Measurements from ENCODE around the gene C6orf136. TPM values are rescaled to one million over a fixed set of nuclear protein-coding genes. Genes with fewer than 3 reads are reported as not detected.
A peak's percentile ranks its signal among the peaks of the same experiment; 100 is the strongest.

C6orf136 gene
- total RNA-seq, 4 donors from 2014 or later: 13.4 to 31.7 (median 23.8) TPM

DNA sequence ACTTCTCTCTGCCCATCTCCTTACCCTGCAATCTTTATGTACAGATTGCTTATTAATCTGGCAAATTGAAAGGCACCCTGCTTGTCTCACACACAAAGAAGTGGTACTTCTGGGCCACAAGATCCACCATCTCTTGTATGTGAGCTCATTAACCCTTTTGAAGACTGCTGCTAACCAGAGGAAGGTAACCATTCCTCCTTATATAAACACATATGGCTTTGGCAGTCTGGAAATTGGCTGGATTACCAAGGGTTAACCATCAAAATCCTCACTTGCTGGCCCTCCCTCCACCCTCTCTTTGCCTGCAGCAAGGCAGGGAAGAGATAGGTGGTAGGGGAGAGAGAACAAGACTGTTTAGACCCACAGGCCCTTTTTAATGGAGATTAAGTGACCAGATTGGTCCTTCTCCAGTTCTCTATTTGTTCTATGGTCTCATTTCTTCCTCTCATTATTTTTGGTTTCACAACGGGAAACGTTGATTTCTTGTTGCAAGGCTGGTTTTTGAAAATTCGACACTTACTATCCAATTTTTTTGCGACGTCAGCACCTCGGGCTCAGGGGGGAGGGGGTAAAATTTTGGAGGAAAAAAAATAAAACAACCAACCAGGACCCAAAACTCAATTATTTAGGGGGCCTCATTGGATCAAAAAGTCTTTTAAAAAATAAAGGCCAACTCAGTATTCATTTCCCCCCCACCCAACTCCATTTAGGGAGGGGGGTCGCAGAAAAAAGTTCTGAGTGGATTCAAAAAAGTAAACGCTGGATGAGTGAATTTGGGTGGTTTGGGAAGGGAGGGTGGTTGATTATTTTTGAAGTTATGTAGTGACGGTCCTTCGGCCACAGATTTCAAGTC, 30.7 kb upstream of the C6orf136 start:
- DNase-seq: no peak
- intact Hi-C loops (cut with DNase I): no loop called here
- Histone ChIP-seq H3K4me3 (replicated peaks in 1 of 3) (peak overlapping the region; percentile 74 to 88 (median 87)), H3K9me3 (no peaks in the 10 kb centered on the region), H3K4me1 (peaks cover 43 to 44% of the 10 kb centered on the region in 2 donors), H3K36me3 (peaks cover 26 to 27% of the 10 kb centered on the region in 2 donors), H3K27ac (peak overlapping the region; percentile 97 to 100 (median 98)), H3K27me3 (no peaks in the 10 kb centered on the region)
- TF ChIP-seq, protein P1, sequence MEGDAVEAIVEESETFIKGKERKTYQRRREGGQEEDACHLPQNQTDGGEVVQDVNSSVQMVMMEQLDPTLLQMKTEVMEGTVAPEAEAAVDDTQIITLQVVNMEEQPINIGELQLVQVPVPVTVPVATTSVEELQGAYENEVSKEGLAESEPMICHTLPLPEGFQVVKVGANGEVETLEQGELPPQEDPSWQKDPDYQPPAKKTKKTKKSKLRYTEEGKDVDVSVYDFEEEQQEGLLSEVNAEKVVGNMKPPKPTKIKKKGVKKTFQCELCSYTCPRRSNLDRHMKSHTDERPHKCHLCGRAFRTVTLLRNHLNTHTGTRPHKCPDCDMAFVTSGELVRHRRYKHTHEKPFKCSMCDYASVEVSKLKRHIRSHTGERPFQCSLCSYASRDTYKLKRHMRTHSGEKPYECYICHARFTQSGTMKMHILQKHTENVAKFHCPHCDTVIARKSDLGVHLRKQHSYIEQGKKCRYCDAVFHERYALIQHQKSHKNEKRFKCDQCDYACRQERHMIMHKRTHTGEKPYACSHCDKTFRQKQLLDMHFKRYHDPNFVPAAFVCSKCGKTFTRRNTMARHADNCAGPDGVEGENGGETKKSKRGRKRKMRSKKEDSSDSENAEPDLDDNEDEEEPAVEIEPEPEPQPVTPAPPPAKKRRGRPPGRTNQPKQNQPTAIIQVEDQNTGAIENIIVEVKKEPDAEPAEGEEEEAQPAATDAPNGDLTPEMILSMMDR (IDR thresholded peaks at IDR 0.05): no peak
- TF ChIP-seq POLR2A (IDR thresholded peaks at IDR 0.05): no peak
- 0 to 1% methylated on average over 10 of the region's 10 CpGs for WGBS, 2 donors

DNA sequence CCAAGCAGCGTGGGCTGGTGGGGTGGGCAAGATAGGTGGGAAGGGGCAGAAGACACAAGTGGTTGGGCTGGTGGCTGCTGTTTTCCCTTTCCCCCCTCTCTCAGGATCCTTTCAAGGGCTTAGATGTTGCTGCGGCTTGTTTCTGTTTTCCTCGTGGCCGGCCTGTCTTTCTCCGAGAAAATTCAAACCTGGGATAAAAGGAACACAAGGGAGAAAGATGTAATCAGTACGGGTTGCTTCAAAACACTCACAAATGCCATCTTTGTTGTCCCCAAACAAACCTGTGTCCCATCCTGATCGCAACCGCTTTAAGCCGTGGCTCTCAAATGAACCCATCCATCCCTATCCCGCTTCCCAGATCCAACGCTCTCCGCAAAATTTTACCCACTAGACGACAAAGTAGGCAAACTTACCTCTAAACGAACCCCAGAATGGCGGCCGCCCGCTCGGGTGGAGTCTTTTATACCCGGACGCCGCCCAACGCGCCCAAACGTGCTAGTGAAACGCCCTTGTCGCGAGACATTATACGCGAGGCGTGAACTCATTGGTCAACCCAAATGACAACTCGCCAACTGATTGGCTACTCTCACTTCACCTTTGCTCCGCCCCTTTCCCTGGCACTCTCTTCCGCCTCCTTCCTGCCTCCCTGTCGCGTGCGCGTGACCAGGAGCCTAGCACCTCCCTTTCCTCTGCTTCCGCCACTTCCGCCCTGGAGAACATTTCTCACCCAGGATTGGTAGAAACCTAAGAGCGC, 29.9 kb upstream of the C6orf136 start, which contains the start of gene PPP1R10:
TSS of gene PPP1R10 (minus strand) at position 433 of the 754 bp plus-strand sequence. CDS start 7,299 bp downstream, outside the sequence.
- Histone ChIP-seq H3K27me3 (no peaks in the 10 kb centered on the region), H3K27ac (peak within 1 kb of the TSS; percentile 97 to 100 (median 98)), H3K9me3 (no peaks in the 10 kb centered on the region), H3K4me1 (peaks cover 35 to 36% of the 10 kb centered on the region in 2 donors), H3K4me3 (replicated peaks in 1 of 3) (peak within 1 kb of the TSS; percentile 74 to 88 (median 87)), H3K36me3 (peaks cover 32 to 35% of the 10 kb centered on the region in 2 donors)
- intact Hi-C loops (cut with DNase I): no loop called here
- peak; percentile 99 for DNase-seq
- TF ChIP-seq, protein P1 (IDR thresholded peaks at IDR 0.05): no peak
- peak; percentile 99 to 100 for TF ChIP-seq POLR2A (IDR thresholded peaks at IDR 0.05)
- WGBS, 2 donors: 0% methylated on average over 40 of the region's 40 CpGs

DNA sequence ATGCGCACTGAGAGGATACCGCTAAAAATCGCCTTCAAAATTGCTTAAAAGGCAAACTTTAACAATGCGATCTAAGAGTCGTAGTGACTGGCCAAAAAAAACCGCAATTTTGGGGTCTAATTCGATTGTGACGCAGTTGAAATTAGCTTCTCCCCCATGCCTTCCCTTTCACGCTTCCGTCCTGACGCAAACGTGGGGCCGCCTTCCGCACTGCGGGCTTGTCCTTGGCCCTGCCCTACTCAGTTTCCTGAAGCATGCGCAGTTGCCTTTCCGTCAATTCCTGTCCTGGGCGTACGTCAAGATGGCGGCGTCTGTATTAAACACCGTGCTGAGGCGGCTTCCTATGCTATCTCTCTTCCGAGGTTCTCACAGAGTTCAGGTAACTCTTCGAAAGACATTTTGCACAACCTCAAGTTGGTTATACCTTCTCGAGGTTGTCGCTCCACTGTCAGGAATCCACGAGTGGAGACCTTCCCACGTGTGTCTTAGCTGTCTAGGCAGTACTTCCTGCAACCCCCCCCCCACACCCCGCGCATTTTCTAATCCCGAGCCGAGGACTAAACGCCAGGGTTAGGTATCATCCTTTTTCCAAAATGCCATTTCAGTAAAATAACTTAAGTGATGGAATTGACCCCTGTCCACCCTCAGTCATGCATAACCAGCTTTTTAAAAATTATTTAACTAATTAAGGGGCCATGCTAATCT, 29.2 kb upstream of the C6orf136 start, which contains the start of gene MRPS18B:
TSS of gene MRPS18B (plus strand) at position 276 of the 705 bp plus-strand sequence. CDS start at position 302, 26 bp downstream.
- peaks cover 35 to 37% of the 10 kb centered on the region in 2 donors for H3K36me3 ChIP-seq
- H3K27ac ChIP-seq: peak within 1 kb of the TSS; percentile 97 to 100 (median 98)
- peaks cover 30 to 32% of the 10 kb centered on the region in 2 donors for H3K4me1 ChIP-seq
- peak; percentile 19 to 84 for TF ChIP-seq POLR2A (IDR thresholded peaks at IDR 0.05)
- TF ChIP-seq, protein P1 (IDR thresholded peaks at IDR 0.05): no peak
- intact Hi-C loops (cut with DNase I): no loop called here
- H3K9me3 ChIP-seq: no peaks in the 10 kb centered on the region
- peak; percentile 98 to 99 for DNase-seq
- peak within 1 kb of the TSS; percentile 74 to 88 (median 87) for H3K4me3 ChIP-seq (replicated peaks in 1 of 3)
- WGBS, 2 donors: 0 to 1% methylated on average over 34 of the region's 34 CpGs
- H3K27me3 ChIP-seq: no peaks in the 10 kb centered on the region

DNA sequence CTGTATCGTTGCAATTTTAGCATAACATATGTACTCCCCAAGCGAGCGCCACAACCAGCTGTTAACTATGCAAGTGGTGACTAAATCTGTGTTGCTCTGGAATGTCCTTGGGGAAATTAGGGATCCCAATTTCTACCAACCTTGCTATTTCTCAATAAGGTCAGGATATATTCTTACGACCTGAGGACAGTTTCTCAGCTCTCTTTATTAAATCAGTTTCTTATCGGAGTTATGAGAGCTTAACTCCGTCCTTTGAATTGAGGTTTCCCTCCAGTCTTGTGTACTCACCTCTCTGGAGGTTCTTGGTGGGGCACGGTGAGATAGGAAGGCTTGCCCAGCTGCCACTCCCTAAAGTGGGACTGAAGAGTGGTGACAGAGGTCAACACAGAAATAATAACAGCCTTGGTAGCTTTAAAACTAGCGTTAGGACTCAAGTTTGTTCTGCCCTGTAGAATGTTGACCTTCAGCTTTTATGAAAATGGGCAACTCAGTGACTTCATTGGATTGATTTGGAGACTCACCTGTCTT, 28.6 kb upstream of the C6orf136 start:
- WGBS, 2 donors: 10 to 12% methylated on average over 8 of the region's 8 CpGs

More for the DNA sequence above, 28.6 kb upstream of the C6orf136 start:
- intact Hi-C loops (cut with DNase I): no loop called here
- DNase-seq: no peak
- Histone ChIP-seq H3K27me3 (no peaks in the 10 kb centered on the region), H3K9me3 (no peaks in the 10 kb centered on the region), H3K36me3 (peaks cover 37 to 40% of the 10 kb centered on the region in 2 donors), H3K4me1 (peaks cover 23 to 26% of the 10 kb centered on the region in 2 donors), H3K27ac (peak overlapping the region; percentile 91 to 98 (median 93)), H3K4me3 (replicated peaks in 1 of 3) (peak overlapping the region; percentile 48 to 57 (median 52))
- TF ChIP-seq POLR2A (IDR thresholded peaks at IDR 0.05): no peak
- TF ChIP-seq, protein P1 (IDR thresholded peaks at IDR 0.05): no peak

Data from thyroid gland (tissue), 4 donors.